IMR-90 (cell line): Measurements from ENCODE around the gene HDAC9. TPM values are rescaled to one million over a fixed set of nuclear protein-coding genes. Genes with fewer than 3 reads are reported as not detected.

Experiments
- ATAC-seq: fragments of 200-7000 bp; cut with Tn5 transposase; 2 replicates; pipeline ENCODE4 v1.9.1; 2020; ENCODE audit warnings: low read depth, mild to moderate bottlenecking, moderate library complexity
- BruUV-seq: library from RNA; stranded (reverse); fragments of 400-500 nt; replicated peaks from 2 replicates; lab custom pipeline; 2021; lab: Mats Ljungman, UMichigan
- CTCF ChIA-PET: fragments of 300-600 bp; formaldehyde crosslinking; extraction: SDS; loops from one replicate; lab custom pipeline; 2021; ENCODE audit warnings: antibody characterized with exemption; lab: Yijun Ruan, JAX
- POLR2A ChIA-PET: fragments of 300-600 bp; sonication (Branson Sonifier 250); formaldehyde crosslinking; loops from one replicate; lab custom pipeline; 2022; ENCODE audit warnings: antibody characterized with exemption; ENCODE audit not compliant: unreplicated experiment; lab: Charles Lee
- DNase-seq: peaks from one replicate; pipeline ENCODE4 v3.0.0; 2013
- H2AFZ ChIP-seq: replicated peaks from 2 replicates; pipeline ENCODE3; 2013; ENCODE audit warnings: low read length, mild to moderate bottlenecking; ENCODE audit not compliant: poor library complexity
- H2AK5ac ChIP-seq: 2 replicates; pipeline ENCODE4 v1.6.1; 2013; ENCODE audit warnings: low read depth, low read length, inconsistent platforms
- H2AK9ac ChIP-seq: replicated peaks from 2 replicates; pipeline ENCODE3; 2013; ENCODE audit warnings: mild to moderate bottlenecking, low read depth, low read length, moderate library complexity; ENCODE audit not compliant: poor library complexity
- H2BK120ac ChIP-seq: 2 replicates; pipeline ENCODE4 v1.6.1; 2013; ENCODE audit warnings: low read depth, low read length, inconsistent platforms
- H2BK15ac ChIP-seq: 3 replicates; pipeline ENCODE4 v1.6.1; 2013; ENCODE audit warnings: low read depth, low read length, inconsistent platforms
- H2BK20ac ChIP-seq: 2 replicates; pipeline ENCODE4 v1.6.1; 2013; ENCODE audit warnings: low read depth, mild to moderate bottlenecking, inconsistent platforms, low read length, moderate library complexity
- H2BK5ac ChIP-seq: 2 replicates; pipeline ENCODE4 v1.6.1; 2013; ENCODE audit warnings: mild to moderate bottlenecking, low read depth, low read length, inconsistent platforms; ENCODE audit not compliant: poor library complexity, severe bottlenecking
- H3K14ac ChIP-seq: replicated peaks from 2 replicates; pipeline ENCODE4 v1.6.1; 2013; ENCODE audit warnings: low read depth, low read length, inconsistent platforms
- H3K18ac ChIP-seq: 2 replicates; pipeline ENCODE4 v1.6.1; 2013; ENCODE audit warnings: low read depth, low read length, control low read depth
- H3K23ac ChIP-seq: 2 replicates; pipeline ENCODE4 v1.6.1; 2013; ENCODE audit warnings: low read depth, low read length, inconsistent platforms
- H3K27ac ChIP-seq: 2 replicates; pipeline ENCODE4 v1.5.1; 2013; ENCODE audit warnings: mild to moderate bottlenecking, control low read depth, low read length; ENCODE audit not compliant: insufficient read depth
- H3K27me3 ChIP-seq: 2 replicates; pipeline ENCODE4 v1.6.1; 2013; ENCODE audit warnings: low read length; ENCODE audit not compliant: control insufficient read depth, insufficient read depth
- H3K36me3 ChIP-seq: 2 replicates; pipeline ENCODE4 v1.6.1; 2013; ENCODE audit warnings: low read length, mixed read lengths; ENCODE audit not compliant: control insufficient read depth, insufficient read depth
- H3K4ac ChIP-seq: 2 replicates; pipeline ENCODE4 v1.6.1; 2013; ENCODE audit warnings: low read depth, low read length, inconsistent platforms
- H3K4me1 ChIP-seq: 2 replicates; pipeline ENCODE4 v1.6.1; 2013; ENCODE audit warnings: low read length, mixed read lengths; ENCODE audit not compliant: control insufficient read depth, insufficient read depth
- H3K4me2 ChIP-seq: 2 replicates; pipeline ENCODE4 v1.6.1; 2013; ENCODE audit warnings: low read depth, mild to moderate bottlenecking, control low read depth, low read length, moderate library complexity
- H3K4me3 ChIP-seq: 2 replicates; pipeline ENCODE4 v1.5.1; 2013; ENCODE audit warnings: low read depth, mild to moderate bottlenecking, control low read depth, low read length, moderate library complexity; ENCODE audit not compliant: insufficient read depth
- H3K56ac ChIP-seq: 2 replicates; pipeline ENCODE4 v1.6.1; 2013; ENCODE audit warnings: low read length, inconsistent platforms; ENCODE audit not compliant: insufficient read depth; ENCODE audit errors: extremely low read depth
- H3K79me1 ChIP-seq, 2 experiments: 2 replicates each; pipeline ENCODE4 v1.6.1; 2013; ENCODE audit warnings: low read length in 2 of 2, inconsistent platforms in 1 of 2, low read depth in 1 of 2
- H3K9ac ChIP-seq: 2 replicates; pipeline ENCODE4 v1.6.1; 2013; ENCODE audit warnings: low read depth, low read length, control low read depth
- H3K9me1 ChIP-seq: 2 replicates; pipeline ENCODE4 v1.6.1; 2013; ENCODE audit warnings: low read length, inconsistent platforms; ENCODE audit not compliant: insufficient read depth
- H3K9me3 ChIP-seq: 2 replicates; pipeline ENCODE4 v1.6.1; 2013; ENCODE audit warnings: low read length; ENCODE audit not compliant: control insufficient read depth, insufficient read depth
- H4K20me1 ChIP-seq: 2 replicates; pipeline ENCODE4 v1.6.1; 2013; ENCODE audit warnings: low read length, inconsistent platforms; ENCODE audit not compliant: insufficient read depth
- H4K5ac ChIP-seq: 2 replicates; pipeline ENCODE4 v1.6.1; 2013; ENCODE audit warnings: mild to moderate bottlenecking, low read depth, low read length, control low read depth
- H4K8ac ChIP-seq, 2 experiments: 2 replicates each; pipeline ENCODE4 v1.6.1; 2013; ENCODE audit warnings: low read depth in 2 of 2, low read length in 2 of 2, control low read depth in 1 of 2, inconsistent platforms in 1 of 2
- H4K91ac ChIP-seq: 2 replicates; pipeline ENCODE4 v1.6.1; 2013; ENCODE audit warnings: low read depth, low read length, inconsistent platforms; ENCODE audit not compliant: insufficient read depth
- BHLHE40 ChIP-seq: fragments of 150-350 bp; IDR thresholded peaks from 2 replicates; pipeline ENCODE4 v1.6.1; 2016; ENCODE audit warnings: mild to moderate bottlenecking, low read depth, low read length
- CHD1 ChIP-seq: IDR thresholded peaks from 2 replicates; pipeline ENCODE4 v1.6.1; 2012; ENCODE audit warnings: low read depth, low read length, improper control_type of control experiment
- CTCF ChIP-seq: conservative IDR thresholded peaks from 2 replicates; pipeline ENCODE4 v1.5.1; 2012; ENCODE audit warnings: mild to moderate bottlenecking, low read depth, low read length, improper control_type of control experiment
- MAFK ChIP-seq: IDR thresholded peaks from 2 replicates; pipeline ENCODE4 v1.6.1; 2012; ENCODE audit warnings: low read depth, low read length, improper control_type of control experiment
- MXI1 ChIP-seq: IDR thresholded peaks from 2 replicates; pipeline ENCODE4 v1.6.1; 2012; ENCODE audit warnings: low read depth, mild to moderate bottlenecking, low read length, moderate library complexity, borderline replicate concordance
- NFE2L2 ChIP-seq: fragments of 150-350 bp; IDR thresholded peaks from 2 replicates; pipeline ENCODE4 v1.6.1; 2016; ENCODE audit warnings: low read depth, mild to moderate bottlenecking, low read length
- SMC3 ChIP-seq: fragments of 150-350 bp; IDR thresholded peaks from 2 replicates; pipeline ENCODE4 v1.6.1; 2016; ENCODE audit warnings: low read depth, mild to moderate bottlenecking, antibody characterized with exemption, low read length, moderate library complexity
- USF2 ChIP-seq: fragments of 150-350 bp; IDR thresholded peaks from 2 replicates; pipeline ENCODE4 v1.6.1; 2017; ENCODE audit warnings: mild to moderate bottlenecking, antibody characterized with exemption, low read length, low read depth
- WGBS, 2 experiments: methylation state at CpG; one replicate each; pipeline versions ENCODE4 v1.1.5 to v1.1.7; 2013; ENCODE audit warnings: missing lambda C conversion rate in 2 of 2; ENCODE audit not compliant: insufficient read length in 1 of 2; ENCODE audit errors: extremely low coverage in 2 of 2; 5-methylcytosine and 5-hydroxymethylcytosine counted together
- dilution Hi-C: fragments of 300-500 bp; cut with HindIII; formaldehyde crosslinking; loops from one replicate; pipeline ENCODE4 v1.14.3; 2018; ENCODE audit warnings: low sequenced_read_pairs; ENCODE audit not compliant: unreplicated experiment
- in situ Hi-C: fragments of 300-500 bp; cut with MboI; formaldehyde crosslinking; loops from 3 replicates; pipeline ENCODE4 v1.14.3; 2019; ENCODE audit warnings: low sequenced_read_pairs, inconsistent platforms, mixed read lengths
- intact Hi-C: fragments of 100-400 bp; cut with micrococcal nuclease; formaldehyde crosslinking; loops from 2 replicates; pipeline ENCODE4 v1.10.0; 2022
- polyA plus RNA-seq, 3 experiments: library from polyadenylated mRNA; depleted of rRNA; stranded (reverse); fragments of >200 nt; gene quantifications; 2 replicates each; pipeline ENCODE4 v1.2.3, GENCODE V29; 2012; ENCODE audit warnings: low replicate concordance in 1 of 3
- total RNA-seq: library from RNA; depleted of rRNA; stranded (reverse); fragments of >200 nt; gene quantifications from 2 replicates; pipeline ENCODE4 v1.2.3, GENCODE V29; 2012

The HDAC9 gene
- total and polyA plus RNA-seq, 2 of the 4 experiments (the other 2 are of a cell fraction): 4.3 to 24.7 TPM

- POLR2A ChIA-PET: no interaction called here
- H3K9me3 ChIP-seq: no peaks in the 10 kb centered on the region
- H3K23ac ChIP-seq: no peak overlapping the region
- dilution Hi-C loops: no loop called here
- no peak overlapping the region for H3K14ac ChIP-seq
- H3K4me2 ChIP-seq: no peak overlapping the region
- no peak overlapping the region for H3K9ac ChIP-seq
- H3K4ac ChIP-seq: no peak overlapping the region
- H2BK5ac ChIP-seq: no peak overlapping the region
- H3K79me1 ChIP-seq: no peaks in the 10 kb centered on the region
- H4K5ac ChIP-seq: no peak overlapping the region
- H2AFZ ChIP-seq: no peak overlapping the region
- H2AK9ac ChIP-seq: no peak overlapping the region
- TF ChIP-seq USF2 (no peak), MXI1 (no peak), BHLHE40 (no peak), CHD1 (no peak), CTCF (no peak), NFE2L2 (no peak), MAFK (no peak), SMC3 (no peak)
- CTCF ChIA-PET: no interaction called here
- H3K4me3 ChIP-seq: no peak overlapping the region
- no peak overlapping the region for H2BK20ac ChIP-seq
- no peak overlapping the region for H4K91ac ChIP-seq
- in situ Hi-C loops: no loop called here
- WGBS, 2 experiments: no CpG with 5 or more reads among the region's 1 CpG
- no peak overlapping the region for H2AK5ac ChIP-seq
- no peak for DNase-seq
- H3K4me1 ChIP-seq: peaks cover 4% of the 10 kb centered on the region
- H3K18ac ChIP-seq: no peak overlapping the region
- no peak for ATAC-seq
- no peak overlapping the region for H3K27ac ChIP-seq
- intact Hi-C loops: no loop called here
- 0 out of 2 replicates have a peak, but pooled peaks cover 2% of the 10 kb centered on the region for H3K9me1 ChIP-seq
- H2BK15ac ChIP-seq: no peak overlapping the region
- H4K8ac ChIP-seq: no peak overlapping the region
- no peak overlapping the region for H2BK120ac ChIP-seq
- no TSS peak for BruUV-seq
- no peak overlapping the region for H3K56ac ChIP-seq
- H3K27me3 ChIP-seq: no peaks in the 10 kb centered on the region
- H4K20me1 ChIP-seq: no peaks in the 10 kb centered on the region
- H3K36me3 ChIP-seq: no peaks in the 10 kb centered on the region
These were observed 393.9 kb downstream of the HDAC9 start for GRCh38 chr7:18889436-18889835.
